HK-2 (cell line): Measurements from ENCODE around the gene CELSR1.

Experiments used
- DNase-seq: peaks from one replicate; pipeline ENCODE4 v3.0.0-alpha.2; 2018; ENCODE audit not compliant: unreplicated experiment

CELSR1 gene

GRCh38 chr22:46576556-46577367, 39.3 kb upstream of the CELSR1 start:
- DNase-seq = no peak

- DNase-seq = no peak
Measured at GRCh38 chr22:46575911-46576555, 38.6 kb upstream of the CELSR1 start.

GRCh38 chr22:46574993-46575910, 37.8 kb upstream of the CELSR1 start:
- no peak for DNase-seq

GRCh38 chr22:46574438-46574992, 37.1 kb upstream of the CELSR1 start:
- no peak for DNase-seq

GRCh38 chr22:46573781-46574437, 36.5 kb upstream of the CELSR1 start:
- no peak for DNase-seq

GRCh38 chr22:46572911-46573780, 35.7 kb upstream of the CELSR1 start:
- DNase-seq = no peak

- no peak for DNase-seq
Measured at GRCh38 chr22:46571642-46572250, 34.3 kb upstream of the CELSR1 start.

- no peak for DNase-seq
Measured at GRCh38 chr22:46569848-46570695, 32.7 kb upstream of the CELSR1 start.

GRCh38 chr22:46569055-46569847, 31.8 kb upstream of the CELSR1 start:
- no peak for DNase-seq

- no peak for DNase-seq
Measured at GRCh38 chr22:46568102-46568809, 30.8 kb upstream of the CELSR1 start.

GRCh38 chr22:46567471-46567870, 30.1 kb upstream of the CELSR1 start:
- no peak for DNase-seq

GRCh38 chr22:46564084-46564714, 26.8 kb upstream of the CELSR1 start:
- DNase-seq = no peak

GRCh38 chr22:46563381-46564083, 26.1 kb upstream of the CELSR1 start:
- DNase-seq = no peak

GRCh38 chr22:46561435-46561905, 24.1 kb upstream of the CELSR1 start:
- DNase-seq = no peak

- no peak for DNase-seq
Measured at GRCh38 chr22:46560696-46561295, 23.4 kb upstream of the CELSR1 start.
